PC-3 (cell line): ENCODE data around the gene ANKS1B. TPM values are rescaled to one million over a fixed set of nuclear protein-coding genes. Genes with fewer than 3 reads are reported as not detected.

ENCODE experiments used
- ATAC-seq: fragments of 200-7000 bp; cut with Tn5 transposase; 2 replicates; pipeline ENCODE4 v1.9.1; 2020; ENCODE audit warnings: mild to moderate bottlenecking, moderate library complexity
- BruUV-seq: library from RNA; stranded (reverse); fragments of 400-500 nt; replicated peaks from 2 replicates; lab custom pipeline; 2021; lab: Mats Ljungman, UMichigan
- CTCF ChIA-PET: fragments of 300-600 bp; sonication (Branson Sonifier 250); formaldehyde crosslinking; loops from one replicate; lab custom pipeline; 2022; ENCODE audit warnings: antibody characterized with exemption; lab: Charles Lee
- POLR2A ChIA-PET: fragments of 300-600 bp; sonication (Branson Sonifier 250); formaldehyde crosslinking; loops from one replicate; lab custom pipeline; 2022; ENCODE audit warnings: antibody characterized with exemption; ENCODE audit not compliant: unreplicated experiment; lab: Charles Lee
- DNase-seq: peaks from one replicate; pipeline ENCODE4 v3.0.0-alpha.2; 2015
- H2AFZ ChIP-seq: fragments of 300-600 bp; sonication (generic); 2 replicates; pipeline ENCODE4 v1.6.0; 2016; ENCODE audit warnings: antibody characterized with exemption, low read length
- H3F3A ChIP-seq: fragments of 300-600 bp; sonication (generic); one replicate; pipeline ENCODE4 v1.6.0; 2017; ENCODE audit warnings: antibody characterized with exemption, low read length, control low read depth, mild to moderate bottlenecking; ENCODE audit not compliant: unreplicated experiment
- H3K27ac ChIP-seq: fragments of 300-600 bp; sonication (generic); 2 replicates; pipeline ENCODE4 v1.5.1; 2016; ENCODE audit warnings: mild to moderate bottlenecking, low read length
- H3K27me3 ChIP-seq: fragments of 300-600 bp; sonication (generic); 2 replicates; pipeline ENCODE4 v1.6.1; 2016; ENCODE audit warnings: low read length, mixed read lengths
- H3K36me3 ChIP-seq: fragments of 300-600 bp; sonication (generic); 2 replicates; pipeline ENCODE4 v1.6.1; 2016; ENCODE audit warnings: low read depth, mixed run types, low read length, mixed read lengths
- H3K4me1 ChIP-seq: fragments of 300-600 bp; sonication (generic); 2 replicates; pipeline ENCODE4 v1.5.1; 2016; ENCODE audit warnings: low read length; ENCODE audit not compliant: insufficient read depth
- H3K4me2 ChIP-seq: fragments of 300-600 bp; sonication (generic); 2 replicates; pipeline ENCODE4 v1.6.0; 2016; ENCODE audit warnings: low read length
- H3K4me3 ChIP-seq: fragments of 300-600 bp; sonication (generic); 2 replicates; pipeline ENCODE4 v1.5.1; 2016; ENCODE audit warnings: mild to moderate bottlenecking, low read length, mixed read lengths
- H3K79me2 ChIP-seq: fragments of 300-600 bp; sonication (generic); 2 replicates; pipeline ENCODE4 v1.6.1; 2017; ENCODE audit warnings: low read length, mixed read lengths
- H3K9ac ChIP-seq: fragments of 300-600 bp; sonication (generic); 2 replicates; pipeline ENCODE4 v1.6.0; 2016; ENCODE audit warnings: mild to moderate bottlenecking, low read length
- H3K9me2 ChIP-seq: fragments of 300-600 bp; sonication (generic); replicated peaks from 2 replicates; pipeline ENCODE4 v1.6.1; 2016; ENCODE audit warnings: mixed run types, low read length, mixed read lengths
- H3K9me3 ChIP-seq: fragments of 300-600 bp; sonication (generic); 2 replicates; pipeline ENCODE4 v1.6.1; 2016; ENCODE audit warnings: low read length, mixed read lengths
- H4K20me1 ChIP-seq: fragments of 300-600 bp; sonication (generic); 2 replicates; pipeline ENCODE4 v1.6.1; 2016; ENCODE audit warnings: low read length, mixed read lengths
- EZH2 ChIP-seq: fragments of 300-600 bp; sonication (generic); IDR thresholded peaks from one replicate; pipeline ENCODE4 v1.6.1; 2017; ENCODE audit warnings: antibody characterized with exemption, mild to moderate bottlenecking, low read length; ENCODE audit not compliant: unreplicated experiment
- EZH2phosphoT487 ChIP-seq: fragments of 300-600 bp; sonication (generic); IDR thresholded peaks from 2 replicates; pipeline ENCODE4 v1.6.1; 2018; ENCODE audit warnings: mild to moderate bottlenecking, antibody characterized with exemption, low read length, borderline replicate concordance
- intact Hi-C: fragments of 100-400 bp; cut with micrococcal nuclease; formaldehyde crosslinking; loops from 2 replicates; pipeline ENCODE4 v1.9.0; 2023
- total RNA-seq: library from RNA; depleted of rRNA; stranded (reverse); fragments of >200 nt; gene quantifications from 2 replicates; pipeline ENCODE4 v1.2.3, GENCODE V29; 2014
- TF ChIP-seq, protein P1 (sequence below): fragments of 300-600 bp; sonication (generic); conservative IDR thresholded peaks from 2 replicates; pipeline ENCODE4 v1.5.1; 2017; ENCODE audit warnings: antibody characterized with exemption, low read depth, mild to moderate bottlenecking, low read length

The ANKS1B gene
- total RNA-seq, 1 experiment from 2014 or later = 0.07 TPM

DNA sequence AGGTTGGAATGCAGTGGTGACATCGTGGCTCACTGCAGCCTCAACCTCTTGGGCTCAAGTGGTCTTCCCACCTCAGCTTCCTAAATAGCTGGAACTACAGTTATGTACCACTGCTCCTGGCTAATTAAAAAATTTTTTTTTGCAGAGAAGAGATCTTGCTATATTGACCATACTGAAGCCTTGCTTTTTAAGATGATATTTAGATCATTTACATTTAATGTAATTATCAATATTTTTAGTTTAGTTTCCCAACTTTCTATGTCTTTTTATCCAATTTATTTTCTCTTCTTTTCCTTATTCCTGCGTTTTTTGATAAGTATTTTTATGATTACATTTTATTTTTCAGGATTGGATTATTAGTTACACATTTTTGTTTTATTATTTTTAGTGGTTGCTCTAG, 999.6 kb downstream of the ANKS1B start:
- Histone ChIP-seq H3K9me2 (no peaks in the 10 kb centered on the region), H3K79me2 (no peaks in the 10 kb centered on the region), H3K36me3 (no peaks in the 10 kb centered on the region), H3F3A (no peaks in the 10 kb centered on the region), H3K4me1 (no peaks in the 10 kb centered on the region), H3K9me3 (no peaks in the 10 kb centered on the region), H3K4me2 (no peak overlapping the region), H3K27ac (no peak overlapping the region), H2AFZ (no peak overlapping the region), H4K20me1 (no peaks in the 10 kb centered on the region), H3K4me3 (no peak overlapping the region), H3K9ac (no peak overlapping the region), H3K27me3 (no peaks in the 10 kb centered on the region)
- intact Hi-C loops = no loop called here
- BruUV-seq = no TSS peak
- ATAC-seq = no peak
- no peak for DNase-seq
- ChIA-PET CTCF (no interaction called here), POLR2A (no interaction called here)
- no peak for TF ChIP-seq EZH2
- TF ChIP-seq, protein P1, sequence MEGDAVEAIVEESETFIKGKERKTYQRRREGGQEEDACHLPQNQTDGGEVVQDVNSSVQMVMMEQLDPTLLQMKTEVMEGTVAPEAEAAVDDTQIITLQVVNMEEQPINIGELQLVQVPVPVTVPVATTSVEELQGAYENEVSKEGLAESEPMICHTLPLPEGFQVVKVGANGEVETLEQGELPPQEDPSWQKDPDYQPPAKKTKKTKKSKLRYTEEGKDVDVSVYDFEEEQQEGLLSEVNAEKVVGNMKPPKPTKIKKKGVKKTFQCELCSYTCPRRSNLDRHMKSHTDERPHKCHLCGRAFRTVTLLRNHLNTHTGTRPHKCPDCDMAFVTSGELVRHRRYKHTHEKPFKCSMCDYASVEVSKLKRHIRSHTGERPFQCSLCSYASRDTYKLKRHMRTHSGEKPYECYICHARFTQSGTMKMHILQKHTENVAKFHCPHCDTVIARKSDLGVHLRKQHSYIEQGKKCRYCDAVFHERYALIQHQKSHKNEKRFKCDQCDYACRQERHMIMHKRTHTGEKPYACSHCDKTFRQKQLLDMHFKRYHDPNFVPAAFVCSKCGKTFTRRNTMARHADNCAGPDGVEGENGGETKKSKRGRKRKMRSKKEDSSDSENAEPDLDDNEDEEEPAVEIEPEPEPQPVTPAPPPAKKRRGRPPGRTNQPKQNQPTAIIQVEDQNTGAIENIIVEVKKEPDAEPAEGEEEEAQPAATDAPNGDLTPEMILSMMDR = no peak
- no peak for TF ChIP-seq EZH2phosphoT487

DNA sequence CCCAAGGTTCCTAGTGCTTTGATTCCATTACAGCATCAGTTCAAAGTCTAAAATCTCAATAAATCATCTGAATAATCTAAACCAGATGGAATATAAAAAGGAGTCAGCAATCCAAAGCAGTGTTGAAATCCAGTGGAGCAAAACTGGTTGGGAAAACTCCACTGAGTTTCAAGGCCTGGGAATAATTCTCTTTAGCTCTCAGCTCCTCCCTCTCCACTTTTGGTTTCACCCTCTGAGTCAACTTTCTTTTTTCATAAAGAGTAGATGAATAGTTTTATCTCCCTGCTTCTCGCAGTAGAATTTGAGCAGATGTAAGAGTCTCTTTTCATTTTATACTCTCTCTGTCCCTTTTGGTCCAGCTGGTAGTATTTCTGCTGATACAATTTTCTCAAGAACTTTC, 1001.1 kb downstream of the ANKS1B start:
- H3K79me2 ChIP-seq = no peaks in the 10 kb centered on the region
- no TSS peak for BruUV-seq
- CTCF ChIA-PET = interaction anchor here (0.6 kb wide), 1 partner anchor 1671 kb away, joined by 3 read pairs; no protein-coding TSS in a partner anchor
- no peak overlapping the region for H3K27ac ChIP-seq
- no peaks in the 10 kb centered on the region for H3K9me2 ChIP-seq
- H3K27me3 ChIP-seq = no peaks in the 10 kb centered on the region
- H4K20me1 ChIP-seq = no peaks in the 10 kb centered on the region
- ATAC-seq = no peak
- no peak overlapping the region for H3K4me3 ChIP-seq
- H3K4me2 ChIP-seq = no peak overlapping the region
- no peak overlapping the region for H3K9ac ChIP-seq
- H3K9me3 ChIP-seq = no peaks in the 10 kb centered on the region
- no peaks in the 10 kb centered on the region for H3K36me3 ChIP-seq
- intact Hi-C loops = no loop called here
- no peaks in the 10 kb centered on the region for H3F3A ChIP-seq
- no peaks in the 10 kb centered on the region for H3K4me1 ChIP-seq
- no peak overlapping the region for H2AFZ ChIP-seq
- POLR2A ChIA-PET = no interaction called here
- TF ChIP-seq EZH2 (no peak), EZH2phosphoT487 (no peak)
- TF ChIP-seq, protein P1 = no peak
- DNase-seq = no peak

DNA sequence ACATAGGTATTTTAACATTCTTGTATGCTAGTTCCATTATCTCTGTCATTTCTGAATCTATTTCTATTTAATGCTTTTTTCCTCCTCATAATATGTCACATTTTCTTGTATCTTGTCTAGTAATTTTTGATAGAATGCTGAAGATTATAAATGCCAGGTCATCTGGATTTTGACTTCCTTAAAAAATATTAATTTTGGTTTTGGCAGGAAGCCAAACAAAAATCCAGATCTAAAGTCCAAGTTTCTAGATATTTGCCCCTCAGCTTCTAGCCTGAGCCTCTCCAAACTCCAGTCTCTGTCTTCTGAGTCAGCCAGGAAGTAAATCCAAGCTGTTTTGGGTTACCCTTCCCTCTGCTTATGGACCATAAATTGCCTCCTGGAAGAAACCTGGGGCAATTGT, 1004.2 kb downstream of the ANKS1B start:
- Histone ChIP-seq H3K4me3 (no peak overlapping the region), H4K20me1 (no peaks in the 10 kb centered on the region), H3F3A (no peaks in the 10 kb centered on the region), H3K36me3 (no peaks in the 10 kb centered on the region), H2AFZ (no peak overlapping the region), H3K27ac (no peak overlapping the region), H3K9me3 (no peaks in the 10 kb centered on the region), H3K27me3 (no peaks in the 10 kb centered on the region), H3K9me2 (no peaks in the 10 kb centered on the region), H3K4me2 (no peak overlapping the region), H3K79me2 (no peaks in the 10 kb centered on the region), H3K4me1 (no peaks in the 10 kb centered on the region), H3K9ac (no peak overlapping the region)
- DNase-seq (no peak), ATAC-seq (no peak)
- TF ChIP-seq, protein P1 = no peak
- no peak for TF ChIP-seq EZH2
- TF ChIP-seq EZH2phosphoT487 = no peak
- ChIA-PET POLR2A (no interaction called here), CTCF (no interaction called here)
- BruUV-seq = no TSS peak
- intact Hi-C loops = no loop called here
